WTC11 (cell line): Measurements from ENCODE around the gene MAMLD1.

Experiments
- ATF2 ChIP-seq: sonication (generic); formaldehyde crosslinking; IDR thresholded peaks from 2 replicates; pipeline ENCODE4 v1.8.1; 2022; ENCODE audit warnings: low read depth, missing genetic modification reagents, borderline replicate concordance
- ATF3 ChIP-seq: sonication (generic); formaldehyde crosslinking; conservative IDR thresholded peaks from 2 replicates; pipeline ENCODE4 v1.8.1; 2022; ENCODE audit warnings: mild to moderate bottlenecking, missing genetic modification reagents
- CTCF ChIP-seq: fragments of 200-600 bp; IDR thresholded peaks from 2 replicates; pipeline ENCODE4 v1.8.0; 2022; ENCODE audit warnings: antibody characterized with exemption
- ESRRA ChIP-seq: sonication (generic); formaldehyde crosslinking; IDR thresholded peaks from 2 replicates; pipeline ENCODE4 v1.8.1; 2022; ENCODE audit warnings: mild to moderate bottlenecking, missing genetic modification reagents, borderline replicate concordance
- FOXP1 ChIP-seq: sonication (generic); formaldehyde crosslinking; IDR thresholded peaks from 2 replicates; pipeline ENCODE4 v1.8.0; 2022; ENCODE audit warnings: missing genetic modification reagents, mild to moderate bottlenecking, moderate library complexity, borderline replicate concordance
- HMGXB4 ChIP-seq: sonication (generic); formaldehyde crosslinking; IDR thresholded peaks from 2 replicates; pipeline ENCODE4 v1.8.1; 2023; ENCODE audit warnings: mild to moderate bottlenecking, moderate library complexity, missing genetic modification reagents
- JUN ChIP-seq: sonication (generic); formaldehyde crosslinking; IDR thresholded peaks from 2 replicates; pipeline ENCODE4 v1.8.0; 2023; ENCODE audit warnings: mild to moderate bottlenecking, missing genetic modification reagents
- MAX ChIP-seq: sonication (generic); formaldehyde crosslinking; IDR thresholded peaks from 2 replicates; pipeline ENCODE4 v1.8.0; 2022; ENCODE audit warnings: mild to moderate bottlenecking, missing genetic modification reagents
- MLX ChIP-seq: sonication (generic); formaldehyde crosslinking; IDR thresholded peaks from 2 replicates; pipeline ENCODE4 v1.8.1; 2023; ENCODE audit warnings: mild to moderate bottlenecking, missing genetic modification reagents, moderate library complexity
- NR3C1 ChIP-seq: sonication (generic); formaldehyde crosslinking; conservative IDR thresholded peaks from 2 replicates; pipeline ENCODE4 v1.8.1; 2023; ENCODE audit warnings: low read depth, mild to moderate bottlenecking, missing genetic modification reagents
- TEAD4 ChIP-seq: sonication (generic); formaldehyde crosslinking; IDR thresholded peaks from 2 replicates; pipeline ENCODE4 v1.8.0; 2022; ENCODE audit warnings: mild to moderate bottlenecking, missing genetic modification reagents
- USF2 ChIP-seq: sonication (generic); formaldehyde crosslinking; IDR thresholded peaks from 2 replicates; pipeline ENCODE4 v1.8.1; 2023; ENCODE audit warnings: mild to moderate bottlenecking, missing genetic modification reagents, moderate library complexity
- ZNF121 ChIP-seq: sonication (generic); formaldehyde crosslinking; IDR thresholded peaks from 2 replicates; pipeline ENCODE4 v1.8.0; 2023; ENCODE audit warnings: missing genetic modification reagents
- ZNF281 ChIP-seq: sonication (generic); formaldehyde crosslinking; IDR thresholded peaks from 2 replicates; pipeline ENCODE4 v1.8.0; 2023; ENCODE audit warnings: mild to moderate bottlenecking, missing genetic modification reagents

- TF ChIP-seq JUN (CRISPR knock-in tag) (no peak), CTCF (no peak), TEAD4 (CRISPR knock-in tag) (no peak), ESRRA (CRISPR knock-in tag) (no peak), NR3C1 (CRISPR knock-in tag) (no peak), USF2 (CRISPR knock-in tag) (no peak), ATF3 (CRISPR knock-in tag) (no peak), HMGXB4 (no peak), ZNF281 (no peak), ATF2 (CRISPR knock-in tag) (no peak), MLX (CRISPR knock-in tag) (no peak), FOXP1 (CRISPR knock-in tag) (no peak), ZNF121 (no peak), MAX (CRISPR knock-in tag) (no peak)
These were observed 91.5 kb downstream of the MAMLD1 start for GRCh38 chrX:150454508-150455214.
